ENCODE results near the gene CCNY.
"Not testable (repeated sequence)": the region's sequence is repeated elsewhere in the genome, so short reads cannot be mapped to it uniquely, and the experiment has no call there.

The CCNY gene

GRCh38 chr10:35388682-35389081 is 52.4 kb downstream of the CCNY start:
- DNase-seq: no peak

GRCh38 chr10:35390161-35390840 is 54.0 kb downstream of the CCNY start:
- no peak for DNase-seq

GRCh38 chr10:35390843-35391152 is 54.5 kb downstream of the CCNY start:
- DNase-seq: no peak

GRCh38 chr10:35391153-35391953 is 55.0 kb downstream of the CCNY start:
- peak; percentile 42 for DNase-seq

- DNase-seq: no peak
These were observed 55.6 kb downstream of the CCNY start for GRCh38 chr10:35391954-35392262.

- no peak for DNase-seq
These were observed 56.3 kb downstream of the CCNY start for GRCh38 chr10:35392482-35393228.

GRCh38 chr10:35394411-35394851 is 58.1 kb downstream of the CCNY start:
- no peak for DNase-seq

GRCh38 chr10:35394934-35395333 is 58.6 kb downstream of the CCNY start:
- DNase-seq: no peak

- no peak for DNase-seq
These were observed 60.5 kb downstream of the CCNY start for GRCh38 chr10:35396560-35397434.

- no peak for DNase-seq
These were observed 61.6 kb downstream of the CCNY start for GRCh38 chr10:35397953-35398352.

GRCh38 chr10:35398355-35398754 is 62.0 kb downstream of the CCNY start:
- no peak for DNase-seq

- no peak for DNase-seq
These were observed 62.6 kb downstream of the CCNY start for GRCh38 chr10:35398908-35399307.

GRCh38 chr10:35399414-35400009 is 63.2 kb downstream of the CCNY start:
- no peak for DNase-seq

- DNase-seq: no peak
These were observed 64.4 kb downstream of the CCNY start for GRCh38 chr10:35400595-35401268.

GRCh38 chr10:35403491-35403890 is 67.2 kb downstream of the CCNY start:
- DNase-seq: not testable (repeated sequence)

GRCh38 chr10:35404077-35404476 is 67.8 kb downstream of the CCNY start:
- peak; percentile 65 for DNase-seq

GRCh38 chr10:35406003-35406630 is 69.8 kb downstream of the CCNY start:
- not testable (repeated sequence) for DNase-seq

- DNase-seq: not testable (repeated sequence)
These were observed 71.4 kb downstream of the CCNY start for GRCh38 chr10:35407696-35408095.

GRCh38 chr10:35409094-35409582 is 72.8 kb downstream of the CCNY start:
- peak; percentile 78 for DNase-seq

GRCh38 chr10:35409808-35410207 is 73.5 kb downstream of the CCNY start:
- no peak for DNase-seq

Data from inflammatory macrophage treated with lipopolysaccharide for 4 hours (primary cell).